Neuron (in vitro differentiated cells): ENCODE results near the gene HPD.

Experiments
- H2AFZ ChIP-seq: one replicate; pipeline ENCODE4 v1.6.1; 2013; ENCODE audit warnings: low read depth, mild to moderate bottlenecking, inconsistent platforms, low read length, moderate library complexity
- H3K27me3 ChIP-seq: one replicate; pipeline ENCODE4 v1.6.1; 2013; ENCODE audit warnings: low read length; ENCODE audit not compliant: insufficient read depth
- H3K36me3 ChIP-seq: one replicate; pipeline ENCODE4 v1.6.1; 2013; ENCODE audit warnings: low read length; ENCODE audit not compliant: insufficient read depth
- H3K4me1 ChIP-seq: one replicate; pipeline ENCODE4 v1.6.1; 2013; ENCODE audit warnings: low read length; ENCODE audit not compliant: insufficient read depth
- H3K4me3 ChIP-seq: 2 replicates; pipeline ENCODE4 v1.5.1; 2013; ENCODE audit warnings: mild to moderate bottlenecking, low read length, moderate library complexity
- H3K9me3 ChIP-seq: one replicate; pipeline ENCODE4 v1.6.1; 2013; ENCODE audit warnings: low read length

The HPD gene

GRCh38 chr12:121830588-121831265 is 27.9 kb downstream of the HPD start:
- Histone ChIP-seq H3K4me3 (no peak overlapping the region), H3K36me3 (peaks cover 52% of the 10 kb centered on the region), H3K4me1 (no peaks in the 10 kb centered on the region), H3K9me3 (no peaks in the 10 kb centered on the region), H3K27me3 (no peaks in the 10 kb centered on the region), H2AFZ (no peak overlapping the region)

GRCh38 chr12:121830134-121830533 is 28.5 kb downstream of the HPD start:
- H2AFZ ChIP-seq = no peak overlapping the region
- H3K4me1 ChIP-seq = no peaks in the 10 kb centered on the region
- peaks cover 54% of the 10 kb centered on the region for H3K36me3 ChIP-seq
- no peak overlapping the region for H3K4me3 ChIP-seq
- no peaks in the 10 kb centered on the region for H3K9me3 ChIP-seq
- no peaks in the 10 kb centered on the region for H3K27me3 ChIP-seq

- Histone ChIP-seq H3K36me3 (peaks cover 58% of the 10 kb centered on the region), H3K4me1 (no peaks in the 10 kb centered on the region), H3K4me3 (no peak overlapping the region), H3K27me3 (no peaks in the 10 kb centered on the region), H2AFZ (no peak overlapping the region), H3K9me3 (no peaks in the 10 kb centered on the region)
Measured at GRCh38 chr12:121829250-121829918, 29.3 kb downstream of the HPD start.

- no peak overlapping the region for H3K4me3 ChIP-seq
- no peaks in the 10 kb centered on the region for H3K27me3 ChIP-seq
- no peak overlapping the region for H2AFZ ChIP-seq
- H3K36me3 ChIP-seq = peaks cover 62% of the 10 kb centered on the region
- no peaks in the 10 kb centered on the region for H3K4me1 ChIP-seq
- H3K9me3 ChIP-seq = no peaks in the 10 kb centered on the region
Measured at GRCh38 chr12:121828826-121829225, 29.8 kb downstream of the HPD start.

- H3K36me3 ChIP-seq = peaks cover 67% of the 10 kb centered on the region
- H3K4me3 ChIP-seq = no peak overlapping the region
- H3K27me3 ChIP-seq = no peaks in the 10 kb centered on the region
Measured at GRCh38 chr12:121828306-121828705, 30.4 kb downstream of the HPD start.

GRCh38 chr12:121827351-121828099 is 31.1 kb downstream of the HPD start:
- Histone ChIP-seq H3K4me1 (no peaks in the 10 kb centered on the region), H3K9me3 (no peaks in the 10 kb centered on the region), H3K27me3 (no peaks in the 10 kb centered on the region), H3K36me3 (peaks cover 71% of the 10 kb centered on the region), H3K4me3 (no peak overlapping the region), H2AFZ (no peak overlapping the region)

More at GRCh38 chr12:121828306-121828705, 30.4 kb downstream of the HPD start:
- H3K9me3 ChIP-seq = no peaks in the 10 kb centered on the region
- H2AFZ ChIP-seq = no peak overlapping the region
- no peaks in the 10 kb centered on the region for H3K4me1 ChIP-seq

GRCh38 chr12:121826318-121827150 is 32.1 kb downstream of the HPD start:
- Histone ChIP-seq H2AFZ (no peak overlapping the region), H3K9me3 (no peaks in the 10 kb centered on the region), H3K27me3 (no peaks in the 10 kb centered on the region), H3K4me1 (no peaks in the 10 kb centered on the region), H3K36me3 (peaks cover 75% of the 10 kb centered on the region), H3K4me3 (no peak overlapping the region)

- Histone ChIP-seq H3K4me1 (no peaks in the 10 kb centered on the region), H3K27me3 (no peaks in the 10 kb centered on the region), H2AFZ (no peak overlapping the region), H3K4me3 (no peak overlapping the region), H3K9me3 (no peaks in the 10 kb centered on the region), H3K36me3 (peaks cover 76% of the 10 kb centered on the region)
Measured at GRCh38 chr12:121825041-121825523, 33.6 kb downstream of the HPD start.

GRCh38 chr12:121823727-121824115 is 34.9 kb downstream of the HPD start:
- Histone ChIP-seq H3K4me1 (no peaks in the 10 kb centered on the region), H3K4me3 (no peak overlapping the region), H3K9me3 (no peaks in the 10 kb centered on the region), H3K27me3 (no peaks in the 10 kb centered on the region), H3K36me3 (peaks cover 73% of the 10 kb centered on the region), H2AFZ (no peak overlapping the region)

GRCh38 chr12:121823101-121823726 is 35.4 kb downstream of the HPD start:
- H3K4me1 ChIP-seq = no peaks in the 10 kb centered on the region
- peaks cover 68% of the 10 kb centered on the region for H3K36me3 ChIP-seq
- no peak overlapping the region for H2AFZ ChIP-seq
- H3K4me3 ChIP-seq = no peak overlapping the region
- H3K9me3 ChIP-seq = no peaks in the 10 kb centered on the region
- no peaks in the 10 kb centered on the region for H3K27me3 ChIP-seq

- Histone ChIP-seq H3K4me3 (no peak overlapping the region), H3K27me3 (no peaks in the 10 kb centered on the region), H3K4me1 (no peaks in the 10 kb centered on the region), H3K9me3 (no peaks in the 10 kb centered on the region), H2AFZ (no peak overlapping the region), H3K36me3 (peaks cover 68% of the 10 kb centered on the region)
Measured at GRCh38 chr12:121822393-121823100, 36.1 kb downstream of the HPD start.

- H3K4me1 ChIP-seq = no peaks in the 10 kb centered on the region
- no peak overlapping the region for H3K4me3 ChIP-seq
- no peak overlapping the region for H2AFZ ChIP-seq
- no peaks in the 10 kb centered on the region for H3K27me3 ChIP-seq
- no peaks in the 10 kb centered on the region for H3K9me3 ChIP-seq
- H3K36me3 ChIP-seq = peaks cover 66% of the 10 kb centered on the region
Measured at GRCh38 chr12:121820056-121820455, 38.6 kb downstream of the HPD start.
